Retinal pigment epithelial cell (primary cell): ENCODE data around the gene ABCD2.
"Not testable (repeated sequence)": the region's sequence is repeated elsewhere in the genome, so short reads cannot be mapped to it uniquely, and the experiment has no call there.

Experiments used
- DNase-seq: peaks from one replicate; pipeline ENCODE4 v3.0.0-alpha.2; 2010; ENCODE audit warnings: low read depth
- H3K4me3 ChIP-seq: 2 replicates; pipeline ENCODE4 v1.5.1; 2011; ENCODE audit warnings: mild to moderate bottlenecking, low read length, control low read depth, moderate library complexity
- TF ChIP-seq, protein P1 (sequence below): conservative IDR thresholded peaks from 2 replicates; pipeline ENCODE4 v1.5.1; 2011; ENCODE audit warnings: low read depth, low read length, control low read depth, inconsistent platforms

Gene ABCD2

DNA sequence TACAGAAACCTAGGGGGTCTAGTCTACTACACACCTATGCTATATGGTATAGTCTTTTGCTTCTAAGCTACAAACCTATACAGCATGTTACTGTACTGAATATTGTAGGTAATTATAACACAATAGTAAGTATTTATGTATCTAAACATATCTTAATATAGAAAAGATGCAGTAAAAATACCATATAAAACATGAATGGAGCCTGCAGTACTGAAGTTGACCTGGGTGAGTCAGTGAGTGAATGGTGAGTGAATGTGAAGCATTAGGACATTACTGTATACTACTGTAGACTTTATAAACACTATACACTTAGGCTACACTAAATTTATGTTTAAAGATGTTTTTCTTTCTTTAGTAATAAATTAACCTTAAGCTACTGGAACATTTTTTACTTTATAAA, 13.1 kb upstream of the ABCD2 start:
- DNase-seq, result no peak
- H3K4me3 ChIP-seq, result no peak overlapping the region
- TF ChIP-seq, protein P1, sequence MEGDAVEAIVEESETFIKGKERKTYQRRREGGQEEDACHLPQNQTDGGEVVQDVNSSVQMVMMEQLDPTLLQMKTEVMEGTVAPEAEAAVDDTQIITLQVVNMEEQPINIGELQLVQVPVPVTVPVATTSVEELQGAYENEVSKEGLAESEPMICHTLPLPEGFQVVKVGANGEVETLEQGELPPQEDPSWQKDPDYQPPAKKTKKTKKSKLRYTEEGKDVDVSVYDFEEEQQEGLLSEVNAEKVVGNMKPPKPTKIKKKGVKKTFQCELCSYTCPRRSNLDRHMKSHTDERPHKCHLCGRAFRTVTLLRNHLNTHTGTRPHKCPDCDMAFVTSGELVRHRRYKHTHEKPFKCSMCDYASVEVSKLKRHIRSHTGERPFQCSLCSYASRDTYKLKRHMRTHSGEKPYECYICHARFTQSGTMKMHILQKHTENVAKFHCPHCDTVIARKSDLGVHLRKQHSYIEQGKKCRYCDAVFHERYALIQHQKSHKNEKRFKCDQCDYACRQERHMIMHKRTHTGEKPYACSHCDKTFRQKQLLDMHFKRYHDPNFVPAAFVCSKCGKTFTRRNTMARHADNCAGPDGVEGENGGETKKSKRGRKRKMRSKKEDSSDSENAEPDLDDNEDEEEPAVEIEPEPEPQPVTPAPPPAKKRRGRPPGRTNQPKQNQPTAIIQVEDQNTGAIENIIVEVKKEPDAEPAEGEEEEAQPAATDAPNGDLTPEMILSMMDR, result no peak

DNA sequence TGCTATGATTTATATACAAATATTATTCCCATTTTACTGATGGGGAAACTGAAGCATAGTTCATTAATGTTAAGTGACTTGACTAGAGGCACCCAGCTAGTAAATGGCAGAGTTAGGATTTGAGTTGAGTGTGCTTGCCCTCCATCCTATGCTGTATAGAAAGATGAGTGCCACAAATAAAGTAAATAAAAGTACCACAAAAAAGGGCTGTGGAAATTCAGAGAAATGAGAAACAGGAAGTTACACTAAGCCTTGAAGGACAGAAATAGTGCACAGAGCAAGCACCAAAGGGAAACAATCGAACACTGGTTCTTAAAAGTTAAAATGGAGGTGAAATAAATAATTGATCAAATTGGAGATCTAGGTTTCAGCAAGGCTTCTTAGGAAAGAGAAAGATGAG, 9.2 kb upstream of the ABCD2 start:
- DNase-seq, result no peak
- no peak overlapping the region for H3K4me3 ChIP-seq

DNA sequence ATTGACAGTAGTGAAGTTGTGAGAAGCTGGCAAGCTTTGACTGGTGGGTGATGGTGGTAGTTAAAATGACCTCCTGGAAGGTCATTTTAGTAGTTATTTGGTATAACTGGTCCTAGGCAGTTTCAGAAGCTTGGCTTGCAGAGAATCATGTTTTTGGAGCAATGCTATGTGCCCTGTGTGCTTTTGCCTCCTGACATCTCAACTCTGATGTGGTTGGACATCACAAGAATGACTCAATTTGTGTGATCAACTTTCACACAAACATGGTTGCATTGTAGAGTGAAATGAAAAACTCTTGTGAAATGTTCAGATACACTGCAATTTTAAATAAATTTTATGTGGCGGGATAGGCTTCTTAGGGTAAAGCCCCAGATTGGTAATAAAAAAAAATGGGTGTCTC, 8.3 kb upstream of the ABCD2 start:
- no peak for DNase-seq
- TF ChIP-seq, protein P1, result no peak
- no peak overlapping the region for H3K4me3 ChIP-seq

More for the DNA sequence above, 9.2 kb upstream of the ABCD2 start:
- TF ChIP-seq, protein P1, result no peak

DNA sequence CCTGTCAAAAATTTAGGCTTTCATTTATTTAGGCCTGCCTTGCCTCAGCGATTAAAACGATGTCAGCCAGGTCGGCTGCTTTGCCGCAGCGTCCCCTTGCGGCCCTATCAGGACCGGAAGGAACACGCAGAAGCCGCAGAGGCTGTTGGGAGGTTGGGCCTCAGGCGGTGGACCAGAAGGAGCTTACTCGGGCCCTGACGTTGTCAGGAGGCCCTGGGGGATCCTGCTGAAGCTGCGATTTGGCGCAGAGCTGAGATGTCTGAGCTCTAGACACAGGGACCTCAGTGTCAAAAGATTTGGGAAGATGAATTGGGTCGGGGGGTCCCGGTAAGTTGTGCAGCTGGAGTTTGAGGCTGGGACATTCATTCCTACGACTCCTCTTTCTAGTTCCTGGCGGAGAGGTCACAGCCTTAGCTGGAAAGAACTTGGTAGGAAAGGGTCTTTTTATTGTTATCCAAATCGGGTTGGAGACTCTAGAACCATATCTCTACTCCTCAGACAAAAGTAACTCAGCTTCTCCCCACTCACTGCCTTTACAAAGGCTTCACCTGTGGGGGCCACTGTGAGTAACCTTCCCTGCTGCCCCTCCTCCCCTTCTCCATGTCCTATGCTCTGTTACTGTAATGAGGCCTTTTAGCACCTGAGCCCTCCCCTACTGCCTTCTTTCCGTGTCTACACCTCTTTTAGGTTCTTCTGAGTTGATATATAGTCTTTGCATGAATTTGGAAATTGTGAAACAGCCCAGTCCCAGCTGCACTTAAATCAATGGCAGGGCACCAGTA, 6.6 kb upstream of the ABCD2 start:
- TF ChIP-seq, protein P1, result no peak
- H3K4me3 ChIP-seq, result no peak overlapping the region
- no peak for DNase-seq

DNA sequence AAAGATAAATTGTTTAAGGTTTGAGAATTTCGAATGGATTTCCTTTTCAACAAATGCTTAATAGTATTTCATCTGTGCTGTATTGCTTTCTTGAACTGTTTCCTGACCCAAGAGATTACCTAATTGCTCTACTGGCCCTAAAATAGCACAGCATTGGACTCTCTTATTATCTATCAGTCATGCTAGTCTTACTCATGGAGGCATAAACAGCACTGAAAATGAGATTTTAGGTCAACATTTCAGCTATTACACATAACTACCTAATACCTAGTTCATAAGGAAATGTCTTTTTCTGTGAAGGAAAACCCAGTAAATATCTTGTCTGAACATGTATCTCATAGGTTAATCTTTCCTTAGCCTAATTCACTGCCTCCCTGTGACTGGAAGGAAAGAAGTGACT, 4.3 kb upstream of the ABCD2 start:
- TF ChIP-seq, protein P1, result no peak
- no peak overlapping the region for H3K4me3 ChIP-seq
- no peak for DNase-seq

DNA sequence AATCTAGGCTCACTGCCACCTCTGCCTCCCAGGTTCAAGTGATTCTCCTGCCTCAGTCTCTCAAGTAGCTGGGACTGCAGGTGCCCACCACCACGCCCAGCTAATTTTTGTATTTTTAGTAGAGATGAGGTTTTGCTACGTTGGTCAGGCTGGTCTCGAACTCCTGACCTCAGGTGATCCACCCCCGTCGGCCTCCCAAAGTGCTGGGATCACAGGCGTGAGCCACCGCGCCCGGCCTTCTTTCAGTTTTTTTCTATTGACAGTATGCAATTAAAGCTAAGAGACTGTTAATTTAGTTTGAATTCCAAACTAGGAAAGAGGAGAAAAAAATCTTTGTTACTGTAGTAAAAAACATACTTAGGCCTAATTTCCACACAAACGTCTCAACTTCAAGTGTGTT, 3.6 kb upstream of the ABCD2 start:
- H3K4me3 ChIP-seq, DNase-seq: not testable (repeated sequence)

DNA sequence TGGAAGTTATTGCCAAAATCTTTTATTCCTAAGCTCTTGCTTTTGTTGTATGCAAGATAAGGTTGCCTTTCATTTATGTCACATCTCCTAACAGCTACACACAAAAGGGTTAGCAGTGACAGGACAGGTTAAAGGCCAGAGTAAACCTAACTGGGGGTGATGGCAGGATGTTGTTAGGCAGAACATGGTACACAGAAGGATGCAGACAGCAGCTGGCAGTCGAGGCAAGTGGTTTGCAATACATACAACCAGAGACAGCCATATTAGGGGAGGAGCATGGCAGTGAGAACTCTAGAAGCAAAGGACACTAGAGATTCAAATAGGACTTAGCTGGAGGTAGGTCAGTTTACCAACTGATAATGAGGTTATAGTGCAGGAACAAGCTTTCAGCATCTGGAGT, 2.7 kb upstream of the ABCD2 start:
- no peak overlapping the region for H3K4me3 ChIP-seq
- TF ChIP-seq, protein P1, result no peak
- no peak for DNase-seq

DNA sequence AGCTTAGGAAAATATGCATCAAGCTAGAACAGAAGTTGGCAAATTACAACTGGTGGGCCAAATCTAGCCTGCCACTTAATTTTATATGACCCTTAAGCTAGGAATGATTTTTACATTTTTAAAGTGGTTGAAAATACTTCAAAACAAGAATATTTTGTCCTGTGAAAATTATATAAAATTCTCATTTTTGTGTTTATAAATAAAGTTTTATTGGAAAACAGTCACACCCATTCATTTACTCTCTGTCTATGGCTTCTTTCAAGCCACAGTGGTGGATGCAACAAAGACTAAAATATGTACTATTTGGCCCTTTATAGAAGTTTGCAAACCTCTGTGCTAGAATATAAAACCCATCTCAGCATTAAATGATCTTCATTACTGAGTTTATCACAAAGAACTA, 2.1 kb upstream of the ABCD2 start:
- DNase-seq, result no peak
- TF ChIP-seq, protein P1, result no peak
- no peak overlapping the region for H3K4me3 ChIP-seq
